ENCODE measurements around the gene ROBO1.

The ROBO1 gene

DNA sequence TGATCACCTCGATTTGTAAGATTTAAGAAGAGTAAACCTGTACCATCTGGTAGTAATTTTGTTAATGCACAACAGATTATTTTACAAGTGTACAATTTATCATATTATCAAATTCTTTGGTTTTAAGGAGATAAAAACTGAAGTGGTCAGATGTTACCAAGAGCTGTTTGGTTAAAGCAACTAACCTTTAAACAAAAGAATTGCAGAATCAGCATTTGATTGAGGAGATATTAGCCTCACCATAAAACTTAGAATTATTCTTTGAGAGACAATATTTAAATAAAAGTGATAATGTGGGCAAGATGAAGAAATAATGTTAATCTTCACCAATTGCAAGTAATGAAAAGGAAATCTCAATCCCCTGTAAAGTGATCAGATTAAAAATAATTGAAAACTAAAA, 1034.9 kb downstream of the ROBO1 start:
- DNase-seq (ENCODE audit: low read depth) = no peak
- no peak overlapping the region for H3K4me3 ChIP-seq (ENCODE audit: control insufficient read depth, low read depth, low read length)
- TF ChIP-seq, protein P1, sequence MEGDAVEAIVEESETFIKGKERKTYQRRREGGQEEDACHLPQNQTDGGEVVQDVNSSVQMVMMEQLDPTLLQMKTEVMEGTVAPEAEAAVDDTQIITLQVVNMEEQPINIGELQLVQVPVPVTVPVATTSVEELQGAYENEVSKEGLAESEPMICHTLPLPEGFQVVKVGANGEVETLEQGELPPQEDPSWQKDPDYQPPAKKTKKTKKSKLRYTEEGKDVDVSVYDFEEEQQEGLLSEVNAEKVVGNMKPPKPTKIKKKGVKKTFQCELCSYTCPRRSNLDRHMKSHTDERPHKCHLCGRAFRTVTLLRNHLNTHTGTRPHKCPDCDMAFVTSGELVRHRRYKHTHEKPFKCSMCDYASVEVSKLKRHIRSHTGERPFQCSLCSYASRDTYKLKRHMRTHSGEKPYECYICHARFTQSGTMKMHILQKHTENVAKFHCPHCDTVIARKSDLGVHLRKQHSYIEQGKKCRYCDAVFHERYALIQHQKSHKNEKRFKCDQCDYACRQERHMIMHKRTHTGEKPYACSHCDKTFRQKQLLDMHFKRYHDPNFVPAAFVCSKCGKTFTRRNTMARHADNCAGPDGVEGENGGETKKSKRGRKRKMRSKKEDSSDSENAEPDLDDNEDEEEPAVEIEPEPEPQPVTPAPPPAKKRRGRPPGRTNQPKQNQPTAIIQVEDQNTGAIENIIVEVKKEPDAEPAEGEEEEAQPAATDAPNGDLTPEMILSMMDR (IDR thresholded peaks at IDR 0.05; ENCODE audit: control insufficient read depth, insufficient read depth, low read depth, low read length, missing control alignments) = no peak

- TF ChIP-seq, protein P1 (IDR thresholded peaks at IDR 0.05; ENCODE audit: control insufficient read depth, insufficient read depth, low read depth, low read length, missing control alignments) = no peak
Measured at GRCh38 chr3:78732471-78732870, 1035.3 kb downstream of the ROBO1 start.

GRCh38 chr3:78729946-78730345, 1037.9 kb downstream of the ROBO1 start:
- DNase-seq (ENCODE audit: low read depth) = no peak
- TF ChIP-seq, protein P1 (IDR thresholded peaks at IDR 0.05; ENCODE audit: control insufficient read depth, insufficient read depth, low read depth, low read length, missing control alignments) = no peak
- no peak overlapping the region for H3K4me3 ChIP-seq (ENCODE audit: control insufficient read depth, low read depth, low read length)

More at GRCh38 chr3:78732471-78732870, 1035.3 kb downstream of the ROBO1 start:
- no peak overlapping the region for H3K4me3 ChIP-seq (ENCODE audit: control insufficient read depth, low read depth, low read length)
- DNase-seq (ENCODE audit: low read depth) = no peak

DNA sequence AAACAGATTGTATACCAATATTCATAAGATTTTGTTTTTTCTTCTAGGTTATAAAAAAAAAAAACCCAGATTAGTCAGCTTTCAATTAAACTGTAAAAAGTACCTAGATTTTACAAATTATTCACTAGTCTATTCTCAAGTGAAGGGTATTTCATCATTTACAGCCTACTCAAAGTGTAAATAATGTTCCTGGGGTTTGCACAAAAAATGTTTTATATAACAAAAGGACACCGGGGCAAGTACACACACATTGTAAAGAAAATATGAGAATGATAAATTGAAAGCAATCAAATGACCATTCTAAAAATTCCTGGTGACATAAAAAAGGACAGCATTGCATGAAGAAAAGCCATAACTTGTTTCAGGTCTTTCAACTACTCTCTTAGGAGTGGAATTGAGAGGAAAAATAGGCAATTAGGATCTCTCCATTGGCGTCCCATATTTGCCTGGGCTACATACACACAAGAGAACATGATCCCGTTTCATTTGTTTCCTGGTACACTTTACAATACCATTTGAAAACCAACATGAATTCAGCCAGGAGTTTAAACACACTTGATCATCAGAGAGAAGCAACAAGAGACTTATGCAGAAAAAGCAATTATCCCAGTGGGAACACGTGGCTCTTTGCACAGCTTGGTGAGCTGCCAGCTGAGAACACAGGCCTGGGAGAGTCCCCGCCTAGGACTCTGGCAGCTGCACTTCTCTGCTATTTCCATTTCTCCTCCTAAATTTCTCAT, 1039.2 kb downstream of the ROBO1 start:
- DNase-seq (ENCODE audit: low read depth) = no peak
- TF ChIP-seq, protein P1 (IDR thresholded peaks at IDR 0.05; ENCODE audit: control insufficient read depth, insufficient read depth, low read depth, low read length, missing control alignments) = no peak
- no peak overlapping the region for H3K4me3 ChIP-seq (ENCODE audit: control insufficient read depth, low read depth, low read length)

DNA sequence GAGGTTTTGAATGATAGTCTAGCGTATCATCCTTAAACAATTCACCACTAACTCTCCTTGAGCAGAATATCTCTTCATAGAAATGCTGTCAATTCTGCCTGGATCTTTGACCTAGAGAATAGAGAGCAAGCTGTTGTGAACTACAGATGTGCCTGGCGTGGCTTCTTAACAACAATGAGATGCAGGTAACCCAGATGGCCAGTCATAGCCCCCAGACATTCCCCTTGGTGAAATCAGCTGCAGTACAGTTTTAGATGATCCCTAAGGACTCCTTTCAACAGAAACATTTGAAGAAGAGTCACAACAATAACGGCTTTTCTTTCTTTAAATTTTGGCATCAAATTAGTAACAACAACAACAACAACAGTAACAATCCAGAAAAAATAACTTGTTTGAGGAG, 1041.3 kb downstream of the ROBO1 start:
- TF ChIP-seq, protein P1 (IDR thresholded peaks at IDR 0.05; ENCODE audit: control insufficient read depth, insufficient read depth, low read depth, low read length, missing control alignments) = no peak
- DNase-seq (ENCODE audit: low read depth) = no peak
- no peak overlapping the region for H3K4me3 ChIP-seq (ENCODE audit: control insufficient read depth, low read depth, low read length)

- H3K4me3 ChIP-seq (ENCODE audit: control insufficient read depth, low read depth, low read length) = no peak overlapping the region
- TF ChIP-seq, protein P1 (IDR thresholded peaks at IDR 0.05; ENCODE audit: control insufficient read depth, insufficient read depth, low read depth, low read length, missing control alignments) = no peak
- no peak for DNase-seq (ENCODE audit: low read depth)
Measured at GRCh38 chr3:78725703-78726246, 1042.0 kb downstream of the ROBO1 start.
